Forelimb muscle (tissue), 1 donor: ENCODE data around the gene PPP2R2C. TPM values are rescaled to one million over a fixed set of nuclear protein-coding genes. Genes with fewer than 3 reads are reported as not detected.

Source experiments
- DNase-seq: peaks from one replicate; pipeline ENCODE4 v3.0.0-alpha.2; 2013; ENCODE audit warnings: low read depth
- polyA plus RNA-seq: library from polyadenylated mRNA; unstranded; fragments of 120-200 nt; gene quantifications from one replicate; pipeline ENCODE4 v1.2.1, GENCODE V29; 2013; ENCODE audit not compliant: insufficient read length

Gene PPP2R2C
- polyA plus RNA-seq, 1 donor = 0.13 TPM

DNA sequence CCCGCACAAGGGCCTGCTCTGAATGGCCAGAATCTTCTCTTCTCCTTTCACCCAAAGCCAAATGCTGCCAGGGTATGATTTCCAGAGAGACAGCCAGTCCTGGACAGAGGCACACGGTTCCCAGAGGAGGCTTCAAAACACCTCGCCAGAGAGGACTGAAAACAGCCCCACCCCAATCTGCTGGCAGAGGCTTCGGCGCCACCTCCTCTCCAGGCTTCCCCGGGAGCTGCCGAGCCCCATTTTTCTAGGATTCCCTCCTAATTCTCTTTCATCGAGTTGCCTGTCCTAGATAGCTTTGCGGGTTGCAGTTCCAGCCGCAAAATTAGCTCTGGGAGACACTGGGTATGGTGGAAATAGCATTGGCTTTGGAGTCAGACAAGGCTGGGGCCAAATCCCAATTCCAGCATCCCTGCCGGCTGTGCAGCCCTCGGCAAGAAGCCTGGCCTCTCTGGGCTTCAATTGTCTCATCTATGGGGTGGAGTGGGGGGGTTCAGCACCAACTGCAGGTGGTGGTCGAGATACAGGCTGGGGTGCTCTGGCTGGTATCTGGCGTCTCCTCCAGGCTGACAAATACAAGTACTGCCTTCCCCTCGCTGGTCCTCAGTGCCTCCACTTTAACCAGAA is 22.6 kb downstream of the PPP2R2C start:
- DNase-seq = no peak

DNA sequence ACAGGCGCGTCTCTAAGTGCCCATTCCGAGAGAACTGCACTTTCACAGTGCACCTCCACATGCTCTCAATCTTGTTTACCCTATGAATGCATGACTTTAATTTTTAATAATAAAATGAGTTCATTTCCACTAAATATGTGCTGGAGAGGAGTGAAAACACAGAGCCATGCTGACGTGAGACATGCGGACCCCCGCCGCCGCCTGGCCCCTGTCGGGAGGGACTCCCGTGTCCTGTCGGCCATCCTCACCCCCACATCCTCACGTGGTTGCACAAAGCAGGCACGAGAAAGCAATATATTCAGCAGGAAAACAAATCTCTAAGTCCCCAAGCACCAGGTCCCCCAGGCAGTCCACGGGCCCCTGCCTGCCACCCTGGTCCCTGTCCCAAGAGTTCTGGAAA is 23.1 kb downstream of the PPP2R2C start:
- DNase-seq = no peak

DNA sequence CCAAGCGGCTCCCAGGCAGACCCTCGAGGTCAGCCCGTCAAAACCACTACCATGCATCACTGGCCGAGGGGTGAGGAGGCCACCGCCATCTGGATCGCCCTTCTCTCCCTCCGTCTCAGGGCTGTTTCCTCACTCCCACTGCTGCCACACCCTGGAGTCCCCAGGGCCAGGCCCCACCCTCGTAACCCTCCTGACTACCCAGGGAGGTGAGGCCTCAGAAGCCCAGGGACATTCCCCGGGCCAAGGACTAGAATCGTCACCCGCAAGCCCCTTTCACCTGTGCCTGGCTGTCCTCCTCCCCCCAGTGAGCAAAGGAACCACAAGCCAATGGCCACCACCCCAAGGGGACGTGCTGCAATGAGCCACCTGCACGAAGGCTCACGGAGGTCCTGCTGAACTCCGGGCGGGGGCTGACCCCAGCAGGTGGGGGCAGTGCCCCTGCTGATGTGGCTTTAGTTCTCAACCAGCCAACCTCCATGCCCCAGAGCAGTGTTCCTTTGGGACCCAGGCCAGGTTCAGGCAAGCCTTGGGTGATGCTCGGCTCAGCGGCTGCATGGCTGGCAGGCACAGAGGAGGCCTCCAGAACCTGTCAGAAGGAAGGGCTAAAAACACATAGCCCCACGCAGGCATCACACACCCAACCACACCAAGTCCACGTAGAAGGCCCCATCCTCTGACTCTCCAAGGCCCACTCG is 23.8 kb downstream of the PPP2R2C start:
- no peak for DNase-seq

DNA sequence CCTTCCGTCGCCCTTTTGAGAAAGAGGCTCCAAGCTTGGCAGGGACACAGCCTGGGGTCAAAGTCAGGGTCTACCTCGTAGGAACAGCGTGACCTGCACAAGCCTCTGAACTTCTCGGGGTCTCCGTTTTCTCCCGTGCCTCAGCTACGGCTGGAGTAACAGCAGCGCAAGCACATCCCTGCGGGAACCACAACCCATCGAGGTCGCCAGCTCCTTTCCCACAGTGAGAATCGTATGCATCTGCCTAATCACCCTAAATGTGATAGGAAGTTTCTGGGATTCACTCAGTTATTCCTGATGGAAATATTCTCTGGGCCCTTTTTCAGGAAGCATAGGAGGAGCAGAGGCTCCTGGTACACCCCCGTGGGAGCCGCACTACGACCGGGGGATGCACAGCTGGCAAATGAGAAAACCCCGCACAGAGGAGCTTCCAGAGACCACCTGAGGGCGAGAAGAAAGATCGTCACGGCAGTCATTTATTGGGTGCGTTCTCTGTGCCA is 24.7 kb downstream of the PPP2R2C start:
- no peak for DNase-seq

DNA sequence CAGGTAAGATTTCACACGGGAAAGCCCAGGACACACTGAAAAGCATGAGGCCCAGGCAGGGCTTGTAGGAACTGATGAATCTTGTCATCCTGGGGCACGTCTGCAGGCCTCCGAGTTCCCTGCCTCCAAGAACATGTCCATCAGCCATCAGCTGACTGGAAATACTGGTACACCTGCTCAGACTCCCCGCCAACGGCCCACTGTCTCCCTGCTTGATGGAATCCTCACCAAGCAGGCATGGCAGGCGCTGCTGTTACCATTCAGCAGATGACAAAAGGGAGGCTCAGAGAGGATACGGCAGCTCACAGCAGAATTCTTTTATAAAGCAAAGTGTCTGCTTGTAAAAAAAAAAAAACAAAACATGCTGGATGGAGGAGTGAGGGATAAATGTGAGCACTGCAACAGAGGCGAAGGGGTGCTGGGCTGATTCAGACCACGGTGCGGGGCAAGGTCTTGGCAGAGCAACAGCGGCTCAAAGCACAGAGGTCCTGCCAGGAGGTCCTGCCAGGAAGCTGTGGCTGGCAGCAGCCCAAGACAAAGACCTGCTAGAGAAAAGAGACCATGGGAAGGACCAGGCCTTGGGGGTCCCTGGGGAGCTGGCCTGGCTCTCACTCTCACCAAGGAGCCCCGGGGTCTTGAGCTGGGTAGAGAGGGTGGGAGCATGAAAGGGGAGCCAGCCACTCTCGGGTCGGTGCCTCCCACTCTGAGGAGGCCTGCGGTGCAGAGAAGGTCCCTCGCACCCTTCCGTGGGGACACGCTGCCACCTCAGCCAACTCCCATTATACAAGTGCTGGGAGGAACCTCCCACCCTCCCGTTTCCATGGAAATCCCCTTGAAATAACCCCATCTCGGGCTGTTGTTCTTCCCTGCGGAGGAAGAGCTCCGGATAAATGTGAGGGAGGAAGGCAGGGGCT is 25.6 kb downstream of the PPP2R2C start:
- DNase-seq = no peak

DNA sequence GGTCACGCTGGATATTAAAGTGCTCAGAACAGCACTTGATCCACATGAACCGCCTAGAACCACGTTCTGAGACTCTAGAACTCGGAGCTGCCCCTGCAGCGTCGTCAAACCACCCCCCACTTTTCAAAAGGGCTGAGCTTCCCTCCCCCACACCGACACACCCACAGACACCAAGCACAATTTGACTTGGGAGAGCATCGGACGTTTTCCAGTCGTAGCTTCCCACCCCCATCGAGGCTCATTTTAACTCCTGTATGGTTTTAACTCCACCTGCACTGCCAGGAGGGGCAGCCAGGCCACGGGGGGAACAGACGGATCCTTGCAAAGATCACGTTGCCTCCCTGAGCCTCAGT is 26.3 kb downstream of the PPP2R2C start:
- DNase-seq = no peak

DNA sequence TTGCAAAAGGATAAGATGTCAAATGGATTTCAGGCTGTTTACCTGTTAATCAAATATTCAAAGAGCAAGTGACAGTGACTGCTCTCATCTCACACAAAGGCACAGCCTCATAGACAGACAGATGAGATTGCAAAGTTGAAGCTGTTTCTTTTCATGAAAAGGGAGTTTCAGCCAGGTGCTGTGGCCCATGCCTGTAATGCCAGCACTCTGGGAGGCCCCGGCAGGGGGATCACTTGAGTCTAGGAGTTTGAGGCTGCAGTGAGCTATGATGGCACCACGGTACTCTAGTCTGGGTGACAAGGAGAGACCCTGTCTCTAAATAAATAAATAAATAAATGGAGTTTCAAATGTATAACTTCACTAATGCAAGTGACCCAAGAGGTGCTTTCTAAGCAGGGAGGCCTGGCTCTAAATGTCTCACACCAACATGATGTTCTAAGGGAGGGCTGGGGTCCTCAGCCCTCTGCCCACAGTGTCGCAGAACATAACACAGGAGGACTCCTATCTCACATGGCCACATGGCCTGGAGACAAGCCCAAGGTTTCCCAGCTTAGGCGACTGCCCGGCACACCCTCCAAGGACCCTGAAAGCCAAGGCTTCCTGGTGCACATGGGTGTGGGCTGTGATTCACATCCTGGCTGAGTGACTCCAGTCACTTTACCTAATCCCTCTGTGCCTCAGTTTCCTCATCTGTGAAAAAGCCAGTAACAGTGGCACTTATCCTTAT is 26.8 kb downstream of the PPP2R2C start:
- DNase-seq = no peak

DNA sequence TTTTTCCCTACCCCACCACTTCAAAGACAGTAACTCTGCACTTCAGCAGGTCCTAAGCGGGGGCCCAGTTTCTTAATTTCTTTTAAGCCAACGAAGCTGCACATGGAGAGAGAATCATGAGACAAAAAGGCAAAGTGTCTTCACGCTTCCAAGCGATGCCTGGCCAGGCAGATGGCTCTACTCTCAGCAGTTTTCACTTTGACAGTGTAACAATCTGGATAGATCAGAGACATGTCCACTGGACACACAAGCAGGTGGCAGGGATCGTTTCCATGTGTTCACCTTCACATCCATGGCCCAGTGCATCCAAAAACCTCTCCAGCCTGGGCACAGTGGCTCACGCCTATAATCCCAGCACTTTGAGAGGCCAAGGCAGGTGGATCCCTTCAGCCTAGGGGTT is 27.8 kb downstream of the PPP2R2C start:
- no peak for DNase-seq

DNA sequence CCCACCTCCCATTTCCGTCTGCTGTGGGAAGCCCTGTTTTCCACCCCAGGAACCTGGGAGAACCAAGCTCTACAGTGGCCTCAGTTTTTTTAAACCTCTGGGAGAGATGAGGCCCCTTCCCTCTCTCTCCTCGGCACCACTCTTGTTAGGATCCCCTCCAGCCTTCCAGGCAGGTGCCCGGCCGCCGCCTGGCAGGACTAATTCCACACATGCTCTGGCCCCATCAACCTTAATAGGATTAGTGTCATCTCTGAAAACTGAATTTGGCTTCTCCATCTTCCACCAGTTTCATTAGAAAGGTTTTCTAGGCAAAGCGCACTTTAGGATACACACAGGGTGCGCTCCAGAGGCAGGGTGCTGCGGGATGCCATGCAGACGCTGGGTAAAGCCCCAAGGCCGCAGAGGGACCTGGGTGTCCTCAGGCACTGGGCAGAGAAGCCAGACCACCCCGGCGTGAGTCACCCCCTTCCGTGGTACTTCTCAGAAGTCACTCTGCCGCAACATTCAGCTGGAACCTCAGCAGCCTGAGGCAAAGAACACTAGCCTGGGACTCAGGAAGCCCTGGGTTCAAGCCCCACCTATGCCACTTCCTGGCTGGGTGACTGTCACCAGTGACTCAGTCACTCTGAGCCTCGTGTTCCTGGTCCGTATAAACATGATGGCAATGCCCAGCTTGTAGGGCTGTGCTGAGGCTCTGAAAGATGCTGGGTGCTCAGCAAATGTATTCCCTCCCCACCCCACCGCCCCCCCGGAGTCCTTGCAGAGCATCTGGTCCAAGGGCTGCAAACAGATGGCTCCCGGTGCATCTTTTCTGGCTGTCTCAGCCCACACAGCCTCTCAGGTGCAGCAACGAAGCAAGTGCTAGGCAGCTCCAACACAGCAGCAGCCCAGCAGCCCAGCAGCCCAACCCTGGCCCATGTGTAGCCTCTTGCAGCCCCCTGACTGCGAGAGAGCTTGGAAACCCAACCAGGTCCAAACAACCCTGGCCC is 29.1 kb downstream of the PPP2R2C start:
- no peak for DNase-seq

DNA sequence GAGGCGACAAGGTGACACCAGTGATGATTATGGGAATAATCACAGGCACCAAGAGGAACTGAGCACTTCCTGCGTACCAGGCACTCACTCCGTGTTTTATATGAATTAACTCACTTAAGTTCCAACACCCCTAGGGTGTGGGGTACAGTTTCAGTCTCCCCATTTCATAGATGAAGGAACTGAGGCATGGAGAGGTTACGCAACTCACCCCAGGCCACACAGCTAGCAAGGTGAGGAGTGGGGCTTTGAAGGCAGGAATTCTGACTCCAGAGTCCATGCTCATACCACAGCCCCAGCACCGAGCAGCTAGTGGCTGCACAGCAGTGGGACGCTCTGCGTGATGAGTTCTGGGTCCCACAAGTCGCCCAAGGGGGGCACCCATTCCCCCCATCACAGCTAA is 29.9 kb downstream of the PPP2R2C start:
- no peak for DNase-seq

DNA sequence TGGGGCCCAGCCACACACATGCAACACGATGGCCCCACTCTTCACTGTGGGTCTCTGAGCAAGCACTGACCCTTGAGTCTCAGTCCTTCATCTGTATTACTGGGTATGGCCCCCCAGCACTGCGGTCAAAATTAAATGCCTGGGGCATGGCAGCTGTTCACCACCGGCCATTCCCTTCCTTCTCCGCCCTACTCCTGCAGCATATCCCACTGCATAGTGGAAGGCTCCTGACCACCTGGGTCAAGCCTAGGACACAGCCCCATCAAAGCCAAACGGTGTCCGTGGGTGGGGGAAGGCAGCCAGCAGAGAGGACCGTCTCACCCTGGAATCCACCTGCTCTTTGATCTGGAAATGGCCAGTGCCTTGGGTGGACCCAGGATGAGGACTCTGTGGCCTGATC is 30.7 kb downstream of the PPP2R2C start:
- no peak for DNase-seq

DNA sequence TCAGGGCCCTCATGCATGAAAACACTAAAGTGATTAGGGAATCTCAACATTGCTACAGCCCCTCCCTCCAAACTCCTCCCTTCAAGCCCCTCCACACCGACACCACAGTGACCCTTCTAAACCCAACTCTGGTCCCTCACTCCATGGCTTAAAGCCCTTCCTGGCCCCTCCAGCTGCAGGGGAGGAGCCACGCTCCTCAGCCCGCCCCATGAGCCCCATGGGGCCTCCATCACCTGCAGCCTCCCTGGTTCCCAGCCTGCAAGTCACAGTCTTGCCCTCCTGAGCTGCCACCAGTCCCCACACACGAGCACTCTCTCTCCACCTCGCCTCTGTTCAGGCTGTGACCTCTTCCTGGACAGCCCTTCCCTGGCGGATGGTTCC is 31.2 kb downstream of the PPP2R2C start:
- DNase-seq = no peak

DNA sequence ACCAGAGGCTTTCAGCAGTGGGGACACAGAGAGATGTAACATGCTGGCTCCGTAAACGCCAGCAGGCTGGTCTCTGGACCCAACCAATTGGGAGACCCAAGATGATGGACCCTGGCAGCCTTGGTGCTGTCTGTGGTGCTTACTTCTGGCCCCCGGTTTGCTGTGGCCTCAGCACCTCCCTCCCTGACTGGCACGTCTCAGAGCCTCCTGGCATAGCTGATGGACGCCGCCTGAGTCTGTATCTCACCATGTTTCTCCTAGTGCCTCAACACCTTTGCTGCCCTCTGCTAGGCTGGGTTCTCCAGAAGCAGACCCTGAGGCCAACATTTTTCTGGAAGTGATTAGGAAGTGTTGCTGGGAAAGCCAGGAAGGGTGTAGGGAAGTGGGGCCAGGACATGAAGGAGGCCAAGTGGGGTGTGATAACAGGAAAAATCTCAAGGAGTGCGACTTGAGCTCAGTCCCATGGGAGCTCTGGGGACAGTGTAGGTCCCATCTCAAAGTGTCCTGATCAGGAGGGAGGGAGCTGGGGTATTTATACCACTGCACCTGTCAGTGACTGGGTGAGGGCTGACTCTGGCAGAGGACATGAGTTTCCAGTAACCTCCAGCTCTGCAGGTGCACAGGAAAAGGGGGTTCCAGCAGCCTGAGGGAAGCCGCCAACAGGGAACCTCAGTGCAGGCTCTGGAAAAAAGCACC is 31.8 kb downstream of the PPP2R2C start:
- no peak for DNase-seq

DNA sequence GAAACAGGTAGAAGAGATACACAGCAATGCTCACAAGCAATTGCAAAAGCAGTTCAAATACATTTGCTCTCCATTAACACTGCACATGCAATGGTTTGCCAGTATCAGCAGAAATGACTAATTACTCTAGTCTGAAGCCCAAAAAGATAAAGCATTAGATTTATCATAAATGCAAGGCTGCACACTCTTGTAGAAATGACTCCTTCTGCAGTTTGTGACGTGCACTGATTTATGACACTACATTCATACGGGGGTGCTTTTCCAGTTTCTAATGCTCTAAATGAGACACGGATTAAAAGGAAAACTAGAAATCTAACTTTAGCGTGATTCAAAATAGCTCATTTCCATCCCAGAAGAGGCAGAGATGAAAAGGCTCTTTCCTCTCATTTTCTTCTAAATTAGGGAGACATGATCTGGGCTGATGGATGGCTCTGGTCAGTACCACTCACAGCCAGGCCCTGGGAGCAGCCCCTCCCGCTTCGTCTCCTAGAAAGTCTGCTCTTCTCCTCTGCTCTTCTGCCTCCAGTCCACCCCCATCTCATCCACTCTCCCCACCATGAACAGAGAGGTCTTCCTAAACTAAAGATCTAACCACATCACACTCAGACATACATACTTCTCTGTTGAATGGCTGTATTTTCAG is 33.2 kb downstream of the PPP2R2C start:
- no peak for DNase-seq

DNA sequence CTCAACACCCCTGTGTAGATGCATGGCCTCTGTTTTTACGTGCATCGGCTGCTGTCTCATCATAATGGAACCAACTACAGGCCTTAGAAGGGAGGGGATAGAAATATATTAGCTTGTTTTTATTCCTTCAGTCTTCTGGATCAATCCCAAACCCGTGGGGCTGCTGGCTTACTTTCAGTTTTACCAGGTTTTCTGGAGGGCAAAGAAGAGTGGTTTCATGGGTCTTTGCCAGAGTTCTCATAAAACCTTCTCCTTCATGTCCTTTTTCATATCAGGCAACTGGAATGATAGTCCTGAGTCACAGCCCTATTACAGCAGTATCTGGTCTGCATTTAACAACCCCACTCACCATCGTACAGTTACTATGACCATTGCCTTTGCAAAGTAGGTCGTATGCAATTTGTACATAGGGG is 34.6 kb downstream of the PPP2R2C start:
- no peak for DNase-seq

DNA sequence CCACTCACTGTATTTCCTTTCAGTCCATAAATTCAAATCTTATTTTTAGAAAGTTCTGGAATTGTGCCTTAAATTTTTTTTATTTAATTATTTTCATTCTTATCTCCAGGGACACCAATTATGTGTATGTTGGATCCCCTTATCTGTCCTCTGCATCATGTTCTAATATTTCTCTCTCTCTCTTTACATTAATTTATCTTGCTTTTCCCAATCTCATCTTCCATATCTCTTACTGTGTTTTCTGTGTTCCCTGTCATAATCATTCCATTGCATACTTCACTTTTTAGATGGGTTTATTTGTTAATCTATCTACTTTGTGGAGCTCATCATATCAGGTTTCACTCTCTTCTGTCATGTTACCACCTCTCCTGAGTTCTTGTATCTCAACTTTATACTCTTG is 37.4 kb downstream of the PPP2R2C start:
- no peak for DNase-seq

DNA sequence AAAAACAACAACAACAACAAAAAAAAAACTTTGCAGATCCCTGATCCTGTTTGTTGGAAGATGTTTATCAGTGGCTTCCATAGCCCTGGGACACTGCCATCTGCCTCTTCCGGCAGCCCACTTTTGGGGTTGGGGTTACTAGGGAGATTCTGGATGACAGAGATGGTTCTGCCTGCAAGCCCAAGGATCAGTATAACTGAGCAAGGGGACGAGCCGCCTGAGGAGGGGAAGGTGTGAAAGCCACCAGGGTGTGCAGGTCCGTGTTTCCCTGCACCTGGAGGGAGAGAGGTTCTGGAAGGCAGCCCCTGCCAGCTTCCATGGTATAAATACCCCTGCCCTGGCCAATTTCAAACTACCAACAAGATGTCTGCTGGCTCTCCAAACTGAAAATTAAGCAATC is 41.5 kb downstream of the PPP2R2C start:
- DNase-seq = no peak

DNA sequence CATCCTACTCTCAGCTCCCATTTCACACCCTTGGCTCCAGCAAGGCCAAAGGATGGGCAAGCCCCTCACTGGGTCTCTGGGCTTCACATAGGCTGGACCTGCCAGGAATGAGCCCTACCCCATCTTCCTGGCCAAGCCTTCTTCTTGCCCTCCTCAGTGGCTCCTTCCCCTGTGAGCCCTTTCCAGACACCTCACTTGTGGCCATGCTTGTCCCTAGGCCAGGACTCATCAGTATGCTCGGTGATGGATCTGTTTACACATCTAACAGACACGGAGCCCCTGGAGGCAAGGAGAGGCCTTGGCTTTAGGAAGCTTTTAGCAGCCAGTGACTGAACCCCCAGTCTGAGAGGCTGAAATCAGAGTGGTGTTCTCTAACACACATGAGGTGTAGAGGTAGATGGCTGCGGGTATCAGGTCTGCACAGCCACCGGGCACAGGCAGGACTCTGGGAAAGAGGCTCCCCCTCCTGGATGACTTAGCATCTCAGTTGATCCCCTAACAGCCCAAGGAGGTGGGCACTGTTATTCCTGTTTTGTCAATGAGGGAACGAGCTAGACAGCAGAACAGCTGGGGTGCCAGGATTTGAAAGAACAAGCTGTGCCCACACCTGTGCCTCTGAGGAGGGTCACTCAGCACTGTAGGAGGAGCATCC is 44.8 kb downstream of the PPP2R2C start:
- DNase-seq = no peak
